A549 (cell line): ENCODE results near the gene C1QBP. TPM values are rescaled to one million over a fixed set of nuclear protein-coding genes. Genes with fewer than 3 reads are reported as not detected.

Experiments used
- ATAC-seq, 2 experiments: fragments of 200-7000 bp in 1 of 2; fragments of >200 bp in 1 of 2; cut with Nextera tagmentation in 1 of 2; cut with Tn5 transposase in 1 of 2; 3 replicates each; pipeline versions ENCODE4 v1.8.0 to v1.9.1; 2018 to 2020; ENCODE audit warnings: mild to moderate bottlenecking in 1 of 2, moderate library complexity in 1 of 2
- CTCF ChIA-PET: fragments of 300-600 bp; sonication (Branson Sonifier 250); formaldehyde crosslinking; extraction: SDS; loops from one replicate; lab custom pipeline; 2021; ENCODE audit warnings: antibody characterized with exemption, inconsistent platforms; lab: Yijun Ruan, JAX
- POLR2A ChIA-PET: fragments of 350-600 bp; formaldehyde crosslinking; extraction: SDS; loops from one replicate; lab custom pipeline; 2021; ENCODE audit warnings: antibody characterized with exemption, inconsistent platforms; lab: Yijun Ruan, JAX
- DNase-seq, 2 experiments: peaks; one replicate each; pipeline versions ENCODE4 v3.0.0 to v3.0.0-alpha.2; 2011 to 2016; ENCODE audit warnings: low read depth in 1 of 2, low spot score in 1 of 2
- FAIRE-seq: peaks from 2 replicates; lab custom pipeline; 2011; peaks lifted over from hg19 to GRCh38; lab: Jason Lieb, UNC
- H3K27ac ChIP-seq, 2 experiments: fragments of >200 bp; sonication (Bioruptor Twin); formaldehyde crosslinking; 3 replicates each; pipeline ENCODE4 v1.5.1; 2016 to 2017
- H3K4me1 ChIP-seq: fragments of >200 bp; sonication (Bioruptor Twin); formaldehyde crosslinking; 3 replicates; pipeline ENCODE4 v1.6.1; 2016
- H3K4me2 ChIP-seq: fragments of >200 bp; sonication (Bioruptor Twin); formaldehyde crosslinking; 3 replicates; pipeline ENCODE4 v1.6.1; 2016
- H3K4me3 ChIP-seq: fragments of >200 bp; sonication (Bioruptor Twin); formaldehyde crosslinking; 3 replicates; pipeline ENCODE4 v1.5.1; 2016
- H3K9me3 ChIP-seq: fragments of >200 bp; sonication (Bioruptor Twin); formaldehyde crosslinking; 3 replicates; pipeline ENCODE4 v1.6.1; 2016
- BHLHE40 ChIP-seq: IDR thresholded peaks from 2 replicates; pipeline ENCODE4 v1.6.1; 2012; ENCODE audit warnings: low read depth, low read length, inconsistent platforms
- CBX2 ChIP-seq: fragments of 200-600 bp; sonication (generic); IDR thresholded peaks from 2 replicates; pipeline ENCODE4 v1.6.1; 2016; ENCODE audit warnings: low read depth, mild to moderate bottlenecking, borderline replicate concordance
- CEBPB ChIP-seq, 2 experiments: fragments of >200 bp in 1 of 2; sonication (Bioruptor Twin) in 1 of 2; formaldehyde crosslinking in 1 of 2; IDR thresholded peaks; 2 replicates each; pipeline ENCODE4 v1.6.1; 2012 to 2016
- CHD2 ChIP-seq: fragments of 150-350 bp; IDR thresholded peaks from 2 replicates; pipeline ENCODE4 v1.6.1; 2014; ENCODE audit warnings: low read length; ENCODE audit not compliant: partially characterized antibody
- CHD4 ChIP-seq: fragments of 200-600 bp; sonication (generic); IDR thresholded peaks from 2 replicates; pipeline ENCODE4 v1.6.1; 2016; ENCODE audit warnings: antibody characterized with exemption, mild to moderate bottlenecking, borderline replicate concordance
- CTCF ChIP-seq: fragments of >200 bp; sonication (Bioruptor Twin); formaldehyde crosslinking; IDR thresholded peaks from 3 replicates; pipeline ENCODE4 v1.5.1; 2016
- EHF ChIP-seq: fragments of 250-450 bp; sonication (Bioruptor Pico); IDR thresholded peaks from 2 replicates; pipeline ENCODE4 v1.5.0; 2020; ENCODE audit warnings: mild to moderate bottlenecking
- EHMT2 ChIP-seq: fragments of 200-600 bp; sonication (generic); IDR thresholded peaks from 2 replicates; pipeline ENCODE4 v1.6.1; 2016; ENCODE audit warnings: antibody characterized with exemption, low read depth, mild to moderate bottlenecking, moderate library complexity
- EP300 ChIP-seq, 2 experiments: fragments of >200 bp; sonication (Bioruptor Twin); formaldehyde crosslinking; IDR thresholded peaks; 2 replicates in 1 of 2; 3 replicates in 1 of 2; pipeline ENCODE4 v1.6.1; 2016 to 2017
- ESRRA ChIP-seq: fragments of 150-350 bp; IDR thresholded peaks from 2 replicates; pipeline ENCODE4 v1.6.1; 2014; ENCODE audit warnings: mild to moderate bottlenecking, low read length, borderline replicate concordance
- FOXS1 ChIP-seq: fragments of 250-450 bp; sonication (Bioruptor Pico); IDR thresholded peaks from 2 replicates; pipeline ENCODE4 v1.5.0; 2020; ENCODE audit warnings: mild to moderate bottlenecking, moderate library complexity
- HDAC2 ChIP-seq: fragments of 200-600 bp; sonication (generic); IDR thresholded peaks from 2 replicates; pipeline ENCODE4 v1.6.1; 2016
- HES2 ChIP-seq: fragments of >200 bp; sonication (Bioruptor Twin); formaldehyde crosslinking; IDR thresholded peaks from 2 replicates; pipeline ENCODE4 v1.6.1; 2016
- HEYL ChIP-seq: fragments of 250-450 bp; sonication (Bioruptor Pico); IDR thresholded peaks from 2 replicates; pipeline ENCODE4 v1.8.0; 2021; ENCODE audit warnings: mild to moderate bottlenecking, moderate library complexity
- HOXB13 ChIP-seq: fragments of 250-450 bp; sonication (Bioruptor Pico); IDR thresholded peaks from 2 replicates; pipeline ENCODE4 v1.5.0; 2020; ENCODE audit warnings: low read depth, mild to moderate bottlenecking, moderate library complexity
- HOXB5 ChIP-seq: fragments of 250-450 bp; sonication (Bioruptor Pico); IDR thresholded peaks from 2 replicates; pipeline ENCODE4 v1.5.0; 2020; ENCODE audit warnings: mild to moderate bottlenecking, moderate library complexity
- JUN ChIP-seq, 2 experiments: fragments of >200 bp; sonication (Bioruptor Twin); formaldehyde crosslinking; IDR thresholded peaks; 2 replicates in 1 of 2; 3 replicates in 1 of 2; pipeline ENCODE4 v1.6.1; 2016 to 2017
- JUNB ChIP-seq: fragments of >200 bp; sonication (Bioruptor Twin); formaldehyde crosslinking; IDR thresholded peaks from 2 replicates; pipeline ENCODE4 v1.6.1; 2016
- KDM1A ChIP-seq: fragments of 200-600 bp; sonication (generic); IDR thresholded peaks from 2 replicates; pipeline ENCODE4 v1.6.1; 2016; ENCODE audit warnings: low read depth, mild to moderate bottlenecking
- MAZ ChIP-seq: fragments of 150-350 bp; IDR thresholded peaks from 2 replicates; pipeline ENCODE4 v1.6.1; 2014; ENCODE audit warnings: antibody characterized with exemption, low read depth, low read length, borderline replicate concordance
- MYC ChIP-seq: IDR thresholded peaks from 2 replicates; pipeline ENCODE4 v1.6.1; 2012; ENCODE audit warnings: mild to moderate bottlenecking, inconsistent platforms, low read length, improper control_type of control experiment, borderline replicate concordance
- NFE2L2 ChIP-seq: fragments of 150-350 bp; conservative IDR thresholded peaks from 2 replicates; pipeline ENCODE4 v1.6.1; 2014; ENCODE audit warnings: low read length
- NPAS2 ChIP-seq: fragments of 250-450 bp; sonication (Bioruptor Pico); IDR thresholded peaks from 2 replicates; pipeline ENCODE4 v1.8.0; 2022; ENCODE audit warnings: mild to moderate bottlenecking, moderate library complexity, borderline replicate concordance
- PHF8 ChIP-seq: fragments of 200-600 bp; sonication (generic); IDR thresholded peaks from 2 replicates; pipeline ENCODE4 v1.6.1; 2016; ENCODE audit warnings: low read depth, mild to moderate bottlenecking, antibody characterized with exemption, moderate library complexity, borderline replicate concordance
- POLR2A ChIP-seq: IDR thresholded peaks from 2 replicates; pipeline ENCODE4 v1.6.1; 2012; ENCODE audit warnings: mild to moderate bottlenecking, low read length
- POLR2AphosphoS2 ChIP-seq: conservative IDR thresholded peaks from 2 replicates; pipeline ENCODE4 v1.6.1; 2012; ENCODE audit warnings: low read length, improper control_type of control experiment, inconsistent platforms
- RARB ChIP-seq: fragments of 250-450 bp; sonication (Bioruptor Pico); IDR thresholded peaks from 2 replicates; pipeline ENCODE4 v1.8.0; 2021; ENCODE audit warnings: mild to moderate bottlenecking, moderate library complexity
- RNF2 ChIP-seq: fragments of 200-600 bp; sonication (generic); IDR thresholded peaks from 2 replicates; pipeline ENCODE4 v1.6.1; 2016; ENCODE audit warnings: low read depth, mild to moderate bottlenecking, antibody characterized with exemption, moderate library complexity, borderline replicate concordance
- SMC3 ChIP-seq: fragments of >200 bp; sonication (Bioruptor Twin); formaldehyde crosslinking; IDR thresholded peaks from 3 replicates; pipeline ENCODE4 v1.6.1; 2018; ENCODE audit warnings: inconsistent platforms
- SREBF2 ChIP-seq: fragments of 450-650 bp; IDR thresholded peaks from 2 replicates; pipeline ENCODE4 v1.6.1; 2014; ENCODE audit warnings: mild to moderate bottlenecking, moderate library complexity
- USF2 ChIP-seq: fragments of 450-650 bp; IDR thresholded peaks from 2 replicates; pipeline ENCODE4 v1.6.1; 2014; ENCODE audit warnings: antibody characterized with exemption
- ZC3H11A ChIP-seq: fragments of 450-650 bp; IDR thresholded peaks from 2 replicates; pipeline ENCODE4 v1.6.1; 2014; ENCODE audit warnings: antibody characterized with exemption, mild to moderate bottlenecking
- ZSCAN20 ChIP-seq: fragments of 250-450 bp; sonication (Bioruptor Pico); IDR thresholded peaks from 2 replicates; pipeline ENCODE4 v1.8.0; 2022; ENCODE audit warnings: mild to moderate bottlenecking, moderate library complexity
- WGBS: methylation state at CpG from one replicate; pipeline ENCODE4 v1.1.6; 2017; ENCODE audit errors: missing lambda C conversion rate; 5-methylcytosine and 5-hydroxymethylcytosine counted together
- polyA minus RNA-seq: library from RNA; depleted of rRNA, polyadenylated mRNA; stranded (reverse); fragments of >200 nt; gene quantifications from 2 replicates; pipeline ENCODE4 v1.2.3, GENCODE V29; 2011; rRNA and poly(A)+ RNA removed
- polyA plus RNA-seq, 4 experiments: library from polyadenylated mRNA; depleted of rRNA in 3 of 4; stranded (reverse); fragments of >200 nt; fragmentation: RNase III in 1 of 4; extraction: RNeasy Plus Mini Kit Qiagen cat#74134 plus additional on column Dnase treatment in 1 of 4; gene quantifications; 2 replicates in 3 of 4; 3 replicates in 1 of 4; pipeline ENCODE4 v1.2.3, GENCODE V29; 2011 to 2017
- TF ChIP-seq, protein P1 (sequence below): IDR thresholded peaks from 2 replicates; pipeline ENCODE4 v1.6.1; 2012
- TF ChIP-seq, protein P2 (sequence below): IDR thresholded peaks from 2 replicates; pipeline ENCODE4 v1.6.1; 2012
- TF ChIP-seq, protein P3 (sequence below): fragments of 250-450 bp; sonication (Bioruptor Pico); IDR thresholded peaks from 2 replicates; pipeline ENCODE4 v1.5.0; 2021; ENCODE audit warnings: mild to moderate bottlenecking, moderate library complexity, borderline replicate concordance

The C1QBP gene
- polyA plus RNA-seq (2011; rRNA removed): 448 and 683 TPM in 2 replicates
- polyA plus RNA-seq (2012; cell fraction: cytosol; rRNA removed): 405 and 410 TPM in 2 replicates
- polyA plus RNA-seq (2012; cell fraction: nucleus; rRNA removed): 229 and 230 TPM in 2 replicates
- 527 to 609 TPM (median 557 TPM) in 3 replicates for polyA plus RNA-seq (2017; fragmentation: RNase III; extraction: RNeasy Plus Mini Kit Qiagen cat#74134 plus additional on column Dnase treatment)
- polyA minus RNA-seq: 196 and 215 TPM in 2 replicates

DNA sequence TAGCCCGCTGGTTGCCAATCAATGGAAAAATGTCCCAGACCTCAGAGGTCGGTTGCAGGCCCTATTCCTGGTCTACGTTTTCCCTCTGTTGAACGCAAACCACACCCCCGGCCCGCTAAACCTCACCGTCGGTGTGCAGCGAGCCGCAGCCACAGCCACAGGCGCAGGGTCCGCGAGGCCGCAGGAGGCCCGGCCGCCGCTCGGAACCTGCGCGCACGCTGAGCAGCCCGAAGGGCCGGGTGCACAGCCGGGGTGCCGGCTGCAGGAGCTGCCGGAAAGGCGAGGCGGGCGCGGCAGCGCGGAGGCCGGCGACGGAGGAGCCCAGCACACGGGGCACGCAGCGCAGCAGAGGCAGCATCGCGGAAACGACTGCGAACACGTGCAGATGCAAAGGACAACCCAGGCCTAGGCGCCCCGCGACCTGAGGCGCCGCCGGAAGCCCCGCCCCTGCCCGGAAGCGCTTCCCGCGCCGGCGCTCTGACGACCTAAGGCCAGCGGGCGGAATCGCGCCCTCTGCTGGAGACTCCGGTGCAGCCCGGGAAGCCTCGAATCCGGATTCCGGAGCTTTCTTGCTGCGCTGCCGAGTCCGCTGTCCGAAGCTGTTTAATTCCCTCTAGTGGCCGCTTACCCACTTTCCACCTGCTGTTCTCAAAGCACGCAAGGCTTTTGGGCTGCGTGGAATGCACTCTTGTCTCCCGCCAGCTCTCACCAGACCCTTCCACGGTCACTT is at the start of gene C1QBP:
TSS of gene C1QBP (minus strand) at position 440 of the 730 bp plus-strand sequence. CDS start at position 358, 82 bp downstream.
- POLR2A ChIA-PET: interaction anchor here (0.6 to 1.4 kb wide), 12 partner anchors 10 to 335 kb away, joined by 3 to 17 read pairs (median 5); partner anchors contain the start of genes DERL2, DHX33, MIS12 and NUP88
- 2% methylated on average over 65 of the region's 75 CpGs for WGBS
- peak; percentile 63 for FAIRE-seq
- Histone ChIP-seq H3K4me3 (peak within 1 kb of the TSS; percentile 77), H3K4me2 (peak within 1 kb of the TSS; percentile 82), H3K4me1 (peaks cover 29% of the 10 kb centered on the region), H3K9me3 (no peaks in the 10 kb centered on the region), H3K27ac (peak within 1 kb of the TSS; percentile 92 to 97)
- peak; percentile 96 to 97 for DNase-seq
- CTCF ChIA-PET: interaction anchor here (0.5 to 10.9 kb wide), 65 partner anchors 11 to 1717 kb away, joined by 3 to 178 read pairs (median 4); partner anchors contain the start of genes AIPL1, DERL2, DHX33 and MIS12
- ATAC-seq: peak; percentile 93 to 94
- TF ChIP-seq HES2: no peak
- TF ChIP-seq HOXB5 (CRISPR knock-in tag): 0 out of 2 replicates have a peak, but pooled peaks have one; percentile 20
- TF ChIP-seq BHLHE40: no peak
- TF ChIP-seq, protein P1, sequence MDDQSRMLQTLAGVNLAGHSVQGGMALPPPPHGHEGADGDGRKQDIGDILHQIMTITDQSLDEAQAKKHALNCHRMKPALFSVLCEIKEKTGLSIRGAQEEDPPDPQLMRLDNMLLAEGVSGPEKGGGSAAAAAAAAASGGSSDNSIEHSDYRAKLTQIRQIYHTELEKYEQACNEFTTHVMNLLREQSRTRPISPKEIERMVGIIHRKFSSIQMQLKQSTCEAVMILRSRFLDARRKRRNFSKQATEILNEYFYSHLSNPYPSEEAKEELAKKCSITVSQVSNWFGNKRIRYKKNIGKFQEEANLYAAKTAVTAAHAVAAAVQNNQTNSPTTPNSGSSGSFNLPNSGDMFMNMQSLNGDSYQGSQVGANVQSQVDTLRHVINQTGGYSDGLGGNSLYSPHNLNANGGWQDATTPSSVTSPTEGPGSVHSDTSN: no peak
- TF ChIP-seq, protein P2, sequence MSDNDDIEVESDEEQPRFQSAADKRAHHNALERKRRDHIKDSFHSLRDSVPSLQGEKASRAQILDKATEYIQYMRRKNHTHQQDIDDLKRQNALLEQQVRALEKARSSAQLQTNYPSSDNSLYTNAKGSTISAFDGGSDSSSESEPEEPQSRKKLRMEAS: peak; percentile 99
- no peak for TF ChIP-seq EHMT2
- TF ChIP-seq HEYL (CRISPR knock-in tag): no peak
- TF ChIP-seq PHF8: peak; percentile 98
- TF ChIP-seq NFE2L2: no peak
- no peak for TF ChIP-seq EP300 (IDR thresholded peaks at IDR 0.05)
- no peak for TF ChIP-seq EHF (CRISPR knock-in tag)
- no peak; the same call in 1 of the 2 replicates for TF ChIP-seq NPAS2 (CRISPR knock-in tag)
- peak; percentile 89 for TF ChIP-seq SMC3
- TF ChIP-seq MYC: peak; percentile 84
- TF ChIP-seq USF2: no peak
- TF ChIP-seq RNF2: no peak
- TF ChIP-seq JUNB: no peak
- no peak for TF ChIP-seq CHD4
- TF ChIP-seq, protein P3, sequence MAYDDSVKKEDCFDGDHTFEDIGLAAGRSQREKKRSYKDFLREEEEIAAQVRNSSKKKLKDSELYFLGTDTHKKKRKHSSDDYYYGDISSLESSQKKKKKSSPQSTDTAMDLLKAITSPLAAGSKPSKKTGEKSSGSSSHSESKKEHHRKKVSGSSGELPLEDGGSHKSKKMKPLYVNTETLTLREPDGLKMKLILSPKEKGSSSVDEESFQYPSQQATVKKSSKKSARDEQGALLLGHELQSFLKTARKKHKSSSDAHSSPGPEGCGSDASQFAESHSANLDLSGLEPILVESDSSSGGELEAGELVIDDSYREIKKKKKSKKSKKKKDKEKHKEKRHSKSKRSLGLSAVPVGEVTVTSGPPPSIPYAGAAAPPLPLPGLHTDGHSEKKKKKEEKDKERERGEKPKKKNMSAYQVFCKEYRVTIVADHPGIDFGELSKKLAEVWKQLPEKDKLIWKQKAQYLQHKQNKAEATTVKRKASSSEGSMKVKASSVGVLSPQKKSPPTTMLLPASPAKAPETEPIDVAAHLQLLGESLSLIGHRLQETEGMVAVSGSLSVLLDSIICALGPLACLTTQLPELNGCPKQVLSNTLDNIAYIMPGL (CRISPR knock-in tag): peak; percentile 81; the same call in 1 of the 2 replicates
- no peak for TF ChIP-seq SREBF2
- TF ChIP-seq CHD2: no peak
- TF ChIP-seq POLR2AphosphoS2: no peak
- TF ChIP-seq JUN (IDR thresholded peaks at IDR 0.05): peak; percentile 88 to 98
- TF ChIP-seq KDM1A: no peak
- TF ChIP-seq HOXB13 (CRISPR knock-in tag): no peak
- TF ChIP-seq FOXS1: no peak; the same call in 1 of the 2 replicates
- TF ChIP-seq ZC3H11A: no peak
- no peak for TF ChIP-seq RARB
- no peak for TF ChIP-seq MAZ
- no peak for TF ChIP-seq CEBPB (IDR thresholded peaks at IDR 0.05)
- no peak for TF ChIP-seq CBX2
- TF ChIP-seq POLR2A: peak; percentile 93
- peak; percentile 99 for TF ChIP-seq CTCF
- no peak for TF ChIP-seq ZSCAN20
- peak; percentile 21; the same call in 1 of the 2 replicates for TF ChIP-seq HDAC2
- no peak for TF ChIP-seq ESRRA
